GM21717 (cell line): Measurements from ENCODE around the gene CRYBA2.

Experiments
- ATAC-seq: cut with Tn5 transposase; IDR thresholded peaks from one replicate; pipeline ENCODE4 v1.9.1; 2021; ENCODE audit warnings: mild to moderate bottlenecking, moderate library complexity; ENCODE audit not compliant: unreplicated experiment

CRYBA2 gene

DNA sequence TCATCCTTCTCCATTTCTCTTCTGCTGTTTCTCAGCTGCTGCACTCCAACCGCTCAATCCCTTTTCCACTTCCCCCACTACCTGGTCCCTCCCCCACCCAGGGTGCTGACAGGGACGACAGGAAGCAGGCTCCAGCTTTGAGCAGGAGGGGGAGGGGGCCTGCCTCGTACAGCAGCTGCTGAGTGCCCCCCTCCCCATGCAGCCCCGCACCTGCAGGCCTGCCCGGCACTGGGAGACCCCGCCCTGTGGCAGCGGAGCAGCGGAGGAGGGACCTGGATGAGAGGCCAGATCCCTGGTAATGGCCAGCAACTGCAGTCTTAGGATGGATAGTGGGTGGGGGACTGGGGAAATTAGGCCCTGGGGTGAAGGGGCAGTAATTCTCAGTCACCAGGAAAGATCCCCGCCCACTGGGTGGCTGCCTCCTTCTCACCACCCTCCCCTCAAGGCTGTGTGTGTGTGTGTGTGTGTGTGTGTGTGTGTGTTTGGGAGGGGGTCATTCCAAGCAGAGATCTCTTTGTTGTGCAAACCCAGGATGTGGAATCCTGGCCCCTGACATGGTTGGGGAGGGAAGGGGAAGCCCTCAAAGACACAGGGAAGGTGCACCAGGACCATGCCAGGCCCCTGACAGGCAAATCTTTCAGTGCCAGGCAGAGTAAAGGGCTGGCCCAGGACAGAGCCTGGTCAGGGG, 6.8 kb upstream of the CRYBA2 start:
- ATAC-seq: no peak

DNA sequence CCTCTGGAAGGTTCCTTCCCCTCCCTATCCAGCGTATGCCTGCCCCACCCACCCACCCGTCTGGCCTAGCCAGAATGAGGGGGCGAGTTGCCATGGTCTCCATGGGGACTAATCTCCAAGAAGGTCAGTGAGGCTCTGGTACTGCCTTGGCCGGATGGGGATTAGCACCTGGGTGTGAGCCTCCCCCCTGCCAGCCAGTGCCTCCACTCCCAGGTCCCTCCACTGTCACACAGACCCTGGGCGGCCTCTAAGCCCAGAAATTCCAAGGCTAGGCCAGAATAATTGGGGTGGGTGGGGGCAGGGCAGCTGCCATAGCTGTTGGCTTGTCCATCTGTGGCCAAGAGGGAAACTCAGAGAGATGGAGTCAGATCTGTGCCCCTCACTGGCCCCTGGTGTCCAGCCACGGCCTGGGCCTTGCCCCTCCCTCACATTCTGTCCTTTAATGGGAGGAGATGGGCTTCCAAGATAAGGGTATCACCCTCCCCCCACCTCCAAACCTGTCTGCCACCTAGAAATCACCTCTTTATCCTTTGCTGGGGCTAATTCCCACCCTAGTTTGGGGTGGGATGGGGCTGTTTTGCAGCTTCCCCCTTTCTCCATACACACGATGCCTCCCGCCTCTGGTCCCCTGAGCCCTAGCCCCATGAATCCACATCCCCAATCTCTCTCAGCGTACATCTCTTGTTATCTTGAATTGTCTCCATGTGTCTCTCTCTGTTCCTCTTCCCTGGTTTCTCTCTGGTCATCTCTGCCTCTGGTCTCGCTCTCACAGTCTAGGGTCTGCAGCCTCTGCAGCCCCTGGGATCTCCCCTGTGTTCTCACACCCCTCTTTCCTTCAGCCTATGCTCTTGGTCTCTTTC, 6.0 kb upstream of the CRYBA2 start:
- no peak for ATAC-seq

DNA sequence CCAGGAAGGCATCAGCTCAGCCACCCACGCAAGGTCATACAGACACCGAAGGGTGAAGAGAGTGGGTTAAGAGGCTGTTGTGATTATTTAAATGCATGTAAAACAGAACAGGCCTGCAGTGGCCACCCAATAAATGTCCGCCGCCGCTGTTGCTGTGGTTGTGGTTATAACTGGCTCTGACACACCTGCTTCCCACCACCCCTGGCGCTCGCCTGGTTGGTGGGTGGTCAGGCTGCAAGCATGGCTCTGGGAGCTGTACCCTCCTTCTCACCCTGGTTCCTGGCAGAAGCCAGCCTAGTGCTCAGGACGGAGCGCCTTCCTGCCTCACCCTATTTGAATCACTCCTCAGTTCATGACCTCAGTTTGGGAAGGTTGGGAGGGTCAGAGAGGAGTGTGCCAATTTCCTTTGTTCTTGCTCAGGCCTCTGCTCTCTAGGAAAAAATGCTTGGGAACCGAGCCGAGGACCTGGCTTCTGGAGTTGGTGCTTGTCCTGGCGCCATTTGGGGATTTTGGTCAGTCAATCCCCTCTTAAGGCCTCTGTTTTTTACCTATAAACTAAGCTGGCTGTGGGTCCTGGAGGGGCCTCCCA, 5.3 kb upstream of the CRYBA2 start:
- no peak for ATAC-seq

DNA sequence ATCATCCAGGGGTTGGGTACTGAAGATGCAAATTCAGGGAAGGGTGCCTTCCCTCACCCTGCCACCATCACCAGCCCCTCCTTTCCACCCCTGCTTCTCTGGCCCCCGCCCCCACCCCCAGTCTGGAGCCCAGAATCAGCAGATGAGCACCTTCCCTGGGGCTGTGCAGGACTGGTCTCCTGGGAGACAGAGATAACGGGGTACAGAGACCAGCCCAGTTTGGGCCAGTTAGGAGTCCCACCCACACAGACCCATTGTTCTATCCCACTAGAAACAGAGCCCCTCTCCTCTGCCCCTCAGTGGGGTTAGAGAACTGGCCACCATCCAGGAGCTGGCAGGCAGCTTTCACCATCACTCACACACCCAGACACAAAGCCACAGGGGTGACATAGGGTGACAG, 4.5 kb upstream of the CRYBA2 start:
- no peak for ATAC-seq

DNA sequence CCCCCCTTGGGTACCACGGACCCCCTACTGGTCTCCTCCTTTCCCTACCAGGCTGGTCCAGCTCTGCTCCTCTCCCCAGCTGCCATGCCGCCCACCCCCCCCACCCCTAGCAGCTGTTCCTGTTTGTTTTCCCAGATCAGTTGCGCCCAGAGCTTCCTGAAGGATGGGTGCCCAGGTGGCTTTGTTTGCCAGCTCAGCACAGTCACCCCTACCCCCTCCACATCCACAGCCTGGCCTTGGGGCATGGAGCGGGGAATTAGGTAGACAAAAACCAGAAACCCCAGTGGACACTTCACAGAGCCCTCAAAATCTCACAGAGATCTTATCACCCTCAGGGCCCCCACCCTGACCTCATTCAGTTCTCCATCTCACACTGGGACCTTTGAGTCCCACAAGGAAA, 3.7 kb upstream of the CRYBA2 start:
- no peak for ATAC-seq

DNA sequence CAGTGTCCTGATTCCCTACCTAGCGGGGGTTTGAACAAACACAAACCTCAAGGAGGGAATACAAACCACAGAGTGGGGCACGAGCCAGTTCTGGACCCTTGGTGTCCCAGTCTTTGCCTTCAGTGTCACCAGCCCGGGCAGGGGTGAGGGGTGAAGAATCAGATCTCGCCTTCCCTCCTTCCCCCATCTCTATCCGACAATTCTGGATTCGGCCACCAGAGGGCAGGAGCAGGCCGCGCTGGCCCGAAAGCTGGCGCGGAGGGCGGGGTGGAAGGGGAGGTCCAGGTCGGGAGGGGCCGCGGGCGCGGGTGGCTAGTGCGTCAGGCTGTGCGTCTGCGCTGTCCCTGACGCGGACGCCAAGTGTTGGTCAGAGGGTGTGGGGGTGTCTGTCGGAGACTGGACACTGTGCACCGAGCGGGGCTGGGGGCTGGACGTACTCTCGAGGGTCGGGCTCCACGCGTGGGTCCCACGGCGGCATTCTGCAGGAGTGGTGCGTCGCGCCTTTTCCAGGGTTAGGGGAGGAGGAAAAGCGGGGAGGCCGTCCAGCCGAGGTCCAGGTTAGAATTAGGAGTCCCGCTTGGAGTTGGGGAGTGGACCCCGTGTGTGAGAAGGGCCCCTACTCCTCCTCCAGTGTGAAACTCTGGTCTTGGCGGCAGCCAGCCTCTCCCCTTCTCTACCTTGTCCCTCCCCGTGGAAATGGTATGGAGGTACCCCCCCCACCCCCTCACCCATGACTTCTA, 2.9 kb upstream of the CRYBA2 start:
- ATAC-seq: no peak

DNA sequence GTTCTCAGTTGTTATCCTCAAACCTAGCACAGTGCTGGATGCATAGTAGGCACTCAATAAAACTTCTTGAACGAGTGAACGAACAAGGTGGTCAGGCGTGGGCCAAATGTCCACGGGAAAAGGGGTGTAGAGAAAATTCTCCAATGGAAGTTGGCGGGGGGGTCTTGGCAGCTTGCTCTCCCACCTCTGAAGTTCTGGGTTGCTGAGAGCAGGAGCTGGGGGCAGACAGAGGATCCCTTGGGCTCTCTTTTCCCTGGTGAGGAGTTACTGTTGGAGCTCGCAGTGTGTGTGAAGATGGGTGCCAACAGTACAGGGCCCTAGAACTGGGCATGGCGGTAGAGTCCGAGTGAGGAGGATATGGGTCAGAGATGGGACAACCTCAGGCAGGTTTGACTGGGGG, 2.3 kb upstream of the CRYBA2 start:
- ATAC-seq: no peak

DNA sequence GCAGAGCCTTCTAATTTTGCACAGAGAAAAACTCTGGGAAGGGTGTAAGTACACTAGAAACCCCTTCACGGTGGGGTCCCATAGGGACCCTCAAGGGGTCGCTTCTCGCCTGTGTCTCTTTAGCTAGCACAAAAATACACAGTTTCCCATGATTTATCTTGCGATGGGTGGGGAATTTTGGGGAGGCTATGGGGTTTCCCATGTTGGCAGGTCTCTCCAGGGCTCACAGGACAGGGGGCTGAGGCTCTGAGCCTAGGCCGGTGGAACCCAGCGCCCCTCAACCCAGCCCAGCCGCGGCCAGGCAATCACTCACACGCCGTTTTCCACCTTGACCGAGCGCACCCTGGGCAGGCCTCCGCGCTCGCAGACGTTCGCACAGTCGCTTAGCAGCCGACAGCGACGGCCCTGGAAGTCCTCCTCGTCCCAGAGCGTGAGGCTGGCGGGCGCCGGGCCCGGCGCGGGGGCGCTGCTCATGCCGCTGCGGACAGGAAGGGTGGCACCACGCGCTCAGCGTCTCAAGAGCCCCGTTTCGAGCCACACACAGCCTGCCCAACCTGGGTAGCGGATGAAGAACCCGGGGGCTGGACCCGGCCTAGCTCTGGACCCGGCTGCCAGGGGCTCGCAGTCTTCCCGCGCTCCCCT, 398 bp downstream of the CRYBA2 start:
- ATAC-seq: no peak

DNA sequence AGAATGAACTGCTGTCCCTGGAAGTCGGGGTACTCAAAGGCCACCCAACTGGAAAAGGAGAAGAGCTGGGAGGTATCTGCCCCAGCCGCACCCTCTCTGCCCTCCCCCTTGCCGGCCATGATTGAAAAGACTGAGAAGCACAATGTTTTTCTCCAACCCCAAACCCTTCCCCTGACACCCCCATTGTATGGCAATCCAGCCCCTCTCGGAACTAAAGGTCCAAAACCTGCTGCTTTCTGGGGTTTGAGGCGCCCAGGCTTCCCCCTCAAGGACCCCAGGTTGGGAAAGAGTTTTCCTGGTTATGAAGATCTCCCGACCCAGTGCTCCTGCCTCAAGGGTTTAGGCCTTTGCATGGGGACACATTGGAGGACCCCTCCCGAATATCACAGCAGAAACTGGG, 1.0 kb downstream of the CRYBA2 start:
- ATAC-seq: no peak

DNA sequence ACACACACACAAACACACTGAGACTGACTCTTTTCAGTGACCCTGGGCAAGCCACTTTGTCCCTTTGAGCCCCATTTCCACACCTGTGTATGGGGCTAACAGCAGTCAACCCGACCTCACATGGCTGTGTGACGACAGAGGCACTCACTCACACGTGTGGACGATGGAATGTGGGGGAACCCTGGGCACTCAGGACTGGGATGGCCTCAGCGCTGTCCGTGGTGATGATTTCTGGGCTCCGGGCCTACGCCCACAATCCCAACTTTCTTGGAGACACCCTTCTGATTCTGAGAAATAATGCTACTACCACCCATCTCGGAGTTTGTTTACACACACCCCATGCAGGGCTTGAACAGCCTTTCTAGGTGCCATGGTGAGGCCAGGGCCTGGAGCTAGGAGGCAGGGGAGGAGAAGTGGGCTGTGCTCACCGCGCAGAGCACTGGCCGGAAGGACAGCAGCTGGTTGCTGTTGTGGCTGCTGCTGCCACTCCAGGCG, 1.5 kb downstream of the CRYBA2 start:
- no peak for ATAC-seq

DNA sequence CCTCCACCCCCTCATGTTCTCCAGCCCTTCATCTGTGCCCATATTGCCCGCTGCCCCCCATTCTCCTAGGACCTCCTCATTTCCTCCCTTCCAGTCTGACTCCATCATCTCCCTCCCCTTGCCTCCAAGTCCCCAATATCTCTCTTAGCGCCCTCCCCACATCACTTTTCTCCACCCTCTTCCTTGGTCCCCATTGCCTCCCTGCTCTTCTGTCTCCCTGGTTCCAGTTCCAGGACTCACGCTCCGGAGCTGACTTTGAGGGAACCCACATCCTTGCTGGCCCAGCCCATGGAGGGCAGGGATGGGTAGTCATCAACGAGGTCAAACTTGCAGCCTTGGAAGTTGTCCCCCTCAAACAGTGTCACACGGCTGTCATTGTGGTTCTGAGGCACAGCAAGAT, 2.6 kb downstream of the CRYBA2 start:
- no peak for ATAC-seq

DNA sequence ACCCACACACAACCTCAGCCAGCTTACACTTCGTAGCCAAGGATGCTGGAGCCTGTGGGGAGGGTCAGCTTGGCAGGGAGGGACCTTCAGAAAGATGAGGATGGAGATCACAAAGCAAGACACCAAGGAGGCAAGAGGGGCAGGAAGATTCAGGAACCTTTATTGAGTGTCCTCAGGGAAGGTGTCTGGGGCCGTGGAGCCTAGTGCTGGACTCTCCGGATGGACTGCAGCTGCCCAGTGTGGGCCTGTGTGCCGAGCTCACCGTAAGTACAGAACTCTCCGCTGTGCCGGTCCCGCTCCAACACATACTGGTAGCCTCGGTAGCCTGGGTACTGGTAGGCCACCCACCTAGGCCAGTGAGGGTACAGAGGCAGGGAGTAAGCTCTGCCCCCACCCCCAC, 3.2 kb downstream of the CRYBA2 start:
- ATAC-seq: no peak

DNA sequence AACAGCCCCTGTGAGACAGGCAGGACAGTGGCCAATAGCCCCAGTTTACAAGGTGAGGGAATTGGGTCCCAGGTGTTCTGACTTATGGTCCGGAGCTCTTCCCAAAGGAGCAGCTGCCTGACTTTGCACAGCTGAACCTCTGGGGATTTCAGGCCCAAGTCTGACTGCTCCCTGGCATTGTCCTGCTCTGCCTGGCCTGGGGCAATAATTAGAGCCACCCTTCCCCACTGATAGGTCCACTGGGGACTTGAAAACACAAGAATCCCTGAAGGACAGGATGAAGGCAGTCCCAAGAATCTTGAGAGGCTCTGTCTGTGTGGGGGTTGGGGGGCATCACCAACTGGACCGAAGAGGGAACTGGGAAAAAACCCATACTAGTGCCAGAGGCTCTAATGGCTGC, 4.6 kb downstream of the CRYBA2 start:
- no peak for ATAC-seq

DNA sequence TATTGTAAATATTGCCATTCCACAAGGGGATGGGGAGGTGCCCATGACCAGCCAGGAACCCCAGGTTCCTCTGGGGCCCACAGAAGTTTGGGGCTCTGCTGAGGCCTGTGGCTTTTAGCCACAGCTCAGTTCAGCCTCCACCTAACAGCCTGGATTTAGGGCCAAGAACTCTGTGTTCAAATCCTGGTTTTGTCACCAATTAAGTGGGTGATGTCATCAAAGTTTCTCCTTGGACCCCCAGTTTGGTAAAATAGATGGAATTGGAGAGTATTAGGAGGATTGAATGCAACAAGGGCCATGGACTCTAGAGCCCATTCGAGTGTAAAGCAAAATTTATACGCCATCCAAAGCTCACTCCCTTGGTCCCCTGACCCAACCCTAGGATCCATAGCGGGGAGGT, 5.1 kb downstream of the CRYBA2 start:
- ATAC-seq: no peak

DNA sequence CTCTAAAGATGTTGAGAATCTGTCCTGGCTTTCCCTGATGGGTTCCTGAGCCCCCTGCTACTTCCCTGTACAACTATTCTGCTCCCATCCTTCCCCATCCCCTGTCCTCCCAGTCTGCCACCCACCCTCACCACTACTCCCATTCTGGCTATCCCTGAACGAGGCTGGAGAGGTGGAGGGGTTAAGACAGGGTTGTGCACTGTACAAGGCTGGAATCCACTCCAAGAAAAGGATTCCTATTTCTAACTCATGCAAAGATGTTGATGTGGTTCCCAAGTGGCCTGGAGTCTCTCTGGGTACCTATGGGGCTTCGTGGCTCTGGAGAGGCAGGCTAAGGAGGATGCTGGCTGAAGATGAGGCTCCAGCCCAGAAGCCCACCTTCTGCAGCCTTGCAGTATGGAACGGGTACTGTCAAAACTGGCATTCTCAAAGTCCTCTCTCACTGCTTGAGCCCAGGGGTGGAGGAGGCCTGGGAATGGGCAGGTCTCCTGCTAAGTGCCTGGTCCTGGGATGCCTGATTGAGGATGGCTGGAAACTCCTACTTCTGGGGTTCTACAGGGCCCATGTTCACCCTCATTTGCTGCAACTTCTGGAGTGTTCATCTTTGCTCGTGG, 7.0 kb downstream of the CRYBA2 start:
- ATAC-seq: no peak

DNA sequence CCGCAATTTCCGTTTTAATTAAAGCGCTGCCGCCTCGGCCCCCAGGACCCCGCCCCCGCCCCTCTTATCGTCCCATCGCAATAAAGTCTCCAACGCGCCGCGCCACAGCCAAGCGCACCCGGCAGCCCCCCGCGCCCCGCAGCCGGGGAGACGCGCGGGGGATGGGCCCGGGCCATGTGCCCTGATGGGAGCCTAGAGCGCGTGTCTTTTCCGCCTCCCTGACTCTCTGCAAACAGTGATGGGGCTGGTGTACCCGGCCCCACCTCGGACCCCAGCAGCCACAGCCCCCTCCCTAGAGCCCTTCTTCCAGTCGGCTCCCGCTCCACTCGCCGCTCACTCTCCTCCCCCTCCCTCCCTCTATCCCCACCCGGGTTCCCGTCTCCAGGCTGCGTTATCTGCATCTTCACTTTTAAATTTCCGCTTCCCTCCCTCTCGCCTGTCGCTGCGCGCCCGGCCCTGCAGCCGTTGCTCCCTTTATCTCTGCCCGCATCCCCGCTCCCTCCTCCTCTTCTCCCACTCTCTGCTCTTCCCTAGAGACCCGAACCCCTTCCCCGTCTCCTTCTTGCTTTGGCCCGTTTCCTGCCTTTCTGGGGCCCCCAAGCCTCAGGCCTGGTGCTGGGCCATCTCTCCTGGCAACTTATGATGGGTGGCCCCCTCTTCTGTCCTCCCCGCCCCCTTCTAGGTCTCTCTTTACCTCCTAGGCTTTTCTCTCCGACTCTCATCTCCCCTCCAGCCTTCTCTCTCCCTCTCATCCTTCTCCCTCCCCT, 7.7 kb downstream of the CRYBA2 start:
- ATAC-seq: no peak

DNA sequence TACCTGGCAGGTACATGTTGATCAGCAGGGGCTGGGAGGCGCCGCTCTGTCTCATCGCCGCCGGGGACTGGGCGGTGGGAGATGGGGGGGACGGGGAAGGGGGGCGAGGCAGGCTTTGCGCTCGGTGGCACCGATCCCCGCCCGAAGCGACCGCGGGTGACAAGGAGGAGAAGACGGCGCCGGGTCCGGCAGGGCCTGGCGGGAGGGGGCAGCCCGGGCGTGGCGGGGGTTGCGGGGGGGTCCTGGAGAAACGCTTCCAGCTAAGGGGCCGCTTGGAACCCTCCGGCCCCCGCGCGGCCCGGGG, 8.2 kb downstream of the CRYBA2 start, which contains the start of gene FEV:
Gene FEV, minus strand, starts transcription at position 164 of the 304 bp plus-strand sequence. Its CDS starts 109 bp downstream, at position 55.
- no peak for ATAC-seq

DNA sequence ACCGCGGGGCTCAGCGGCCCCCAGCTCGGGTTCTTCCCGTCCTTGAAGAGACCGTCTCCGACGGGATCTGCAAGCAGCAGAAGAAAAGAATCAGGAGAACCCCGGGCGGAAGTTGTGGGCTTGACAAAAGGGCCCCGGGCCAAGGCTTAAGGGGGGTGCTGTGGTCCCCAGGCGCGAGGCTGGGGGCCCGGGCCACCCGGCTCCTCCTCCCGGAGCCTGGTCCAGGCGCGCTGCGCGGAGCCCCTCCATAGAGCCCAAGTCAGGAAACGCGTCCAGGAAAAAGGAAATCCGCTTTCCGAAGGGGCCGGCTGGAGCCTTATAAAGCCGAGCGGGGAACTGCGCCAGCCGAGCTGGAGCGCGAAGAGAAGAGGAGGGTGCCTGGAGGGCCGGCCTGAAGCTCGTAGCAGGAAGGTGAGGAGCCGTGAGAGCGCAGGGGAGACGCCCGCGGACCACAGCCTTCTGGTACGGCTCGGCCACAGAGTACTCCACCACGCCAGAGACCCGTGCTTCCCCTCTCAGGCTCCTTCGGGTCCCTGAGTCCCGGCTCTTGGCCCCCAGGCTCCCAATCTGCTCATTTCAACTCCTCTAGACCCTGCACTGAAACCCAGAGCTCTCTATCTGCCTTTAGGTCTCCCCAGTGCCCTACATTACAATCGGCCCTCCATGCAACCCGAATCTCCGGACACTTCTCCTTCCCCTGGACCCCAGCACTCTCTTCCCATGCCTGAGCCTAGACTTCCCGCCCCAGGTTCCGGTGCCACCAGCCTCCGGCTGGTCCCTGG, 8.8 kb downstream of the CRYBA2 start:
- ATAC-seq: no peak

DNA sequence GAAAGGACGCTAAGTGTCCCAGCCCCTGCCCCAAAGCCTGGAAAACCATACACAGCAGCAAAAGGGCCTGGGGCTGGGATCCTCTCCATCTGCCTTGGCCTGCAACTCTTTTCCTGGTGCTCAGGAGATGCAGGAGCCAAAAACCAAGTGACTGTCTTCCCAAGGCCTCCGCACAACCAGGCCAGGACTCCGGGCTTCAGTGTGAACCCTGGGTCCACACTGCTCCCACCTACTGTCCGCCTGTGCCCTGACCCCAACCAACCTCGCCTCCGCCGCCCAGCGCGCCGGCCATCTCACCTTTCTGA, 9.3 kb downstream of the CRYBA2 start:
- ATAC-seq: no peak
